Endothelial cell of hepatic sinusoid (primary cell): ENCODE results near the gene PAQR4.

Experiments used
- in situ Hi-C: cut with HindIII; loops from 2 replicates; pipeline ENCODE4 v1.10.0; 2017; ENCODE audit warnings: low sequenced_read_pairs

PAQR4 gene

DNA sequence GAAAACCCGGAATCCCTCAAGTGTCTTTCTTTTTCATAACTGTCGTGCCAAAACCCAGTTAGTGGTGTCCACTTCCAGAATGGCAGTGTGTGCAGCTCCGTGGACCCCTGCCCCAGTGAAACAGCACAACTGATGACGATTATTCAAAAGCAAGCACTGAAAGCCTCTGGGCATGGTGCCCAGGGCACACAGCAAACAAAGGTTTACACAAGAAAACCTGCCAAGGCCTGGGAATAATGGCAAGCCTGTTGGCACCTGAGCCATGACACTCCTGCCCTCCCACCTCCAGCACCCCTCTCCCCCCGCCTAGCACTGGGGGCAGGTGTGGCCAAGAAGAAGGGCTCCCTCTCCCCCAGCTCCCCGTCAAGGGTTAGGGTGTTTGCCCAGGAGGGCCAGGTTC lies 8.3 kb downstream of the PAQR4 start:
- in situ Hi-C loops, result no loop called here

DNA sequence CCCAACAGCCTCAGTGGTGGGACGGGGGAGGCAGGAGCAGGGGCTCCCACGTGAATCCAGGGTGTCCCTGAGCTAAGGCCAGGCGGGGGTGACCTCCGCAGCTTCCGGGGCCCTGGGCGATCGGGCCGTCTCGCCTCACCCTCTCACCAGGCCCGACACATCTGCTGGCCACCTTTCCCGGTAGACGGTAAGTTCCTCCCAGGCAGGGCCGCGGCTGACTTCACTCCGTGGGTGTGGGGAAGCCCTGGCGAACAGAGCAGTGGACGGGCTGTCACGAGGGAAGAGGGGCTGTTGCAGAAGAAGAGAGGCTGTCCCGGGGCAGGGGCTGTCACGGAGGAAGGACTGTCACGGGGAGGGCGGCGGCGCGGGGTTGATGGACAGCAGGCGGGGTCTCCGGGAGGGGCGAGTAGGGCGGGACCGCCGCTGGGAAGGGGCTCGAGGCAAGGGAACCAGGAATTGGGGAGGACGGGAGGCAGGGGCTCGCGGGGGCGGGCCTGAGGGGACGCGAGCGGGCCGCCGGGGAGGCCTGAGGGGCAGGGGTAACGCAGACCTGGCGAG lies 10.6 kb downstream of the PAQR4 start:
- in situ Hi-C loops, result no loop called here

DNA sequence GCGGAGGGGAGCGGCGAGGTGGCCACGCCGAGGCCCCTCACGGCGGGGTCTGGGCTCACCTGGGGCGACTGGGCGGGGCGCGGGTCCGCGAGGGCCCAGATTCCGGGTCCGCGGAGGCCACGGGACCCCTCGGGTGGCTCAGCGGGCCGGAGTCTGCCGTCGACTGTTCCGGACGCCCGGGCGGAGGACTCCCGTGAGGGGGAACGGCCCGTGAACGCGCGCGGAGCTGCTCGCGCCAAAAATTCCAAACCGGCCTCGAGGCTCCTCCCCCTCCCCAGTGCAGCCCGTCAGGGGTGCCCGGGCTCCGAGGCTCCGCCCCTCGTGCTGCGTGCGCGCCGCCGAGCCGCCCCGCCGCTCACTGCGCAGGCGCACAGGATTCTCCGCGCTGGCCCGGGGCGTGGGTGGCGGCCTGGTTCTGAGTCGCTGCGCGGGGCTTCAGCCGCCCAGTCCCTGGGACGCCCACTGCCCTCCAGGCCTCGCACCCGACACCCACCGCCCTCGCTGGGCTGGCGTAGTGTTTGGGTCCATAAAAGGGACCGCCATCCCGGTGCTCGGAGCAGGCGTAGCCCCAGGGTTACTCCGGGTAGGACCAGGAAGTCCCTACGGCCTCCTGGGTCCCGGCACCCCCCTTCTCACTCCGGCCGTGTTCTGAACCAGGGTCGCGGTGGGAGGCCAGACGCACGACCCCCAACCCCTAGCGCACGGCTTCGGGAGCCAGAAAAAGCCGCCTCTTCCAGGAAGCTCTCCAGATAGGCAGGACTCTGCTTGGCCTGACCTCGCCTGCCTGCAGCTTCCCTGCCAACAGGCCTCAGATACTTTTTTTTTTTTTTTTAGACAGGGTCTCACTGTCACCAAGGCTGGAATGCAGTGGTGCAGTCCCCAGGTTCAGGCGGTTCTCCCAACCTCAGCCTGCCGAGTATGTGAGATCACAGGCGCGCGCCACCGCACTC lies 11.4 kb downstream of the PAQR4 start, which contains the start of gene PKMYT1:
PKMYT1 (minus strand) TSS at position 220 of the 950 bp plus-strand sequence. CDS start 789 bp downstream, outside the sequence.
- in situ Hi-C loops, result no loop called here

DNA sequence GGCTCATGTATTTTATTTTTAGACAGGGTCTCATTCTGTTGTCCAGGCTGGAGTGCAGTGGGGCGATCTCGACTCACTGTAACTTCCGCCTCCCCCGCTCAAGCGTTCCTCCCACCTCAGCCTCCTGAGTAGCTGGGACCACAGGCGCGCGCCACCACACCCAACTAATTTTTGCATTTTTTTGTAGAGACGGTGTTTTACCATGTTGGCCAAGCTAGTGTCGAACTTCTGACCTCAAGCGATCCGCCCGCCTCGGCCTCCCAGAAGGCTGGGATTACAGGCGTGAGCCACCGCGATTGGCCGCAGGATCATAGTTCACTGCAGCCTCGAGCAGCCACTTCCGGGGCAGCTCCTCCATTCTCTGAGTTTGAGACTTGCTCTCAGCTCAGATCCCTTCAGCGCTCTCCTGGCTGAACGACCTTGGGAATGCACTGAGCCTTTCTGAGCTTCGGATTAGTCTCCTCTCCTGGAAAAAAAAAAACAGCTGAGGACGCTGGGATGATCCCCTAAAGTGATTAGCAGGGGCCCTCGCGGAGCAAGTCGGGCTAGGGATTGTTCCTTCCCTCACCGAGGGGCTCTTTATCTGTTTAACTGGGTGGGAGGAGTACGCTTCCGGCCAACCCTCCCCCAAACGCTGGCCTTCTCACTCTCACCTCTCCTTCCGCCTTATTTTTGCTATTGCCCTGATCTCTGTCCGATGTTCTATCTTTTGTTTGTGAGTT lies 12.2 kb downstream of the PAQR4 start:
- in situ Hi-C loops, result no loop called here

DNA sequence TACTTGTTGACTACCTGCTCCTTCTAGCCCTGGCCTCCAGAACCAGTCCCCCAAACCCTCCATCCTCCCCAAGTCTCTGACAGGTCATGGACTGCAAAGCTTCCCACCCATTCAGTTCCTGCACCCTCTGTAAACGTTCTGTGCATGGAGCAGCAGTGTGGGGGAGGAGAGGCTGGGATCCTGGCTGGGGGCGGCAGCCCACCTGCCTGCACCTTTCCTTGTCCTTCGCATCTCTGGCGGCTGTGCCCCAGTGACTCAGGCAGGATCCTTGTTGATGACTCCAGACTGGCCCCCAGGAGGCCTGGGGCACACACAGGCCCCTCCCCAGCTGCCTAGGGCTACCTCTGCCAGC lies 12.7 kb downstream of the PAQR4 start:
- in situ Hi-C loops, result no loop called here

DNA sequence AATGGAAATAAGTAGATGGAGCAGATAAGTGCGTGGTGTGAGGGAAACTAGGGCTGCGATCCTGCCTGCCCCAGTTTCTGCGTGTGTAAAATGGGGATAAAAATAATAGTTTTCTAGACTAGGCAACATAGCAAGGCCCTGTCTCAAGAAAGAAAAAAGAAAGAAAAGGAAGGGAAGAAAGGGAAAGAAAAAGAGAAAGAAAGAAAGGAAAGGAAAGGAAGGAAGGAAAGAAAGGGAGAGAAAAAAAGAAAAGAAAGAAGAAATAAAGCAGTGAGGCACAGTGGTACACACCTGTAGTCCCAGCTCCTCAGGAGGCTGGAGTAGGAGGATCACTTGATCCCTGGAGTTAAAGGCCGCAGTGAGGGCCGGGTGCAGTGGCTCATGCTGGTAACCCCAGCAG lies 13.3 kb downstream of the PAQR4 start:
- in situ Hi-C loops, result no loop called here

DNA sequence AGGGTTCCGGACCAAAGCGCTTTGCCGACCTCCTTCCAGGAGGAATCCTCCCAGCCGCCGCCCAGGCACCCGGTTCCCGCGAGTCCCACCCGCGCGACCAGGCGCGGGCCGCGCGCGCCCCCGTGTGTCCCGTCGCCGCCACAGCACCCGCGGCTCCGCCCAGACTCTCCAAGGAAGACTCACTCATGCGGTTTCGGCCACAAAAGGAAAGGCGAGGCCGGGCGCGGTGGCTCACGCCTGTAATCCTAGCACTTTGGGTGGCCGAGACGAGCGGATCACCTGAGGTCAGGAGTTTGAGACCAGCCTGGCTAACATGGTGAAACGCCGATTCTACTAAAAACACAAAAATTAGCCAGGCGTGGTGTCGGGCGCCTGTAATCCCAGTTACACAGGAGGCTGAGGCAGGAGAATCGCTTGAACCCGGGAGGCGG lies 14.6 kb downstream of the PAQR4 start:
- in situ Hi-C loops, result no loop called here

DNA sequence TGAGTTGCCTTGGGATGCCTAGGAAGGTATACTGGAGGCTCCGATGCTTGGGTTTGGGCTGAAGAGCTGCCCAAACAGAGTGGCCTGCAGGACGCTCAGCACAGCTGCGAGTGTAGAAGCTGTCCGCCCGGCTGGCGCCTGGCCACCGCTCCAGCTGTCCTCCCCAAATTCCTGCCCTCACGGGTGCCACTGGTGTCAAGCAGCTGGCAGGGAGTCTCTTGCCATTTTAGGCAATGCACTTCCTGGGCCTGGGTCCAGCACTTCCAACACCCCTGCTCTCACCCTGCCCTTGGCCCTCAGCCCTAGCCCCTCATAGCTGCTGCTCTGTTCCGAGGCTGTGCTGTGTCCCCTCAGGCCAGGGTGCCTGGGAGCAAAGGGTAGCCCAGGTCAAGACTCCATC lies 16.3 kb downstream of the PAQR4 start:
- in situ Hi-C loops, result no loop called here

DNA sequence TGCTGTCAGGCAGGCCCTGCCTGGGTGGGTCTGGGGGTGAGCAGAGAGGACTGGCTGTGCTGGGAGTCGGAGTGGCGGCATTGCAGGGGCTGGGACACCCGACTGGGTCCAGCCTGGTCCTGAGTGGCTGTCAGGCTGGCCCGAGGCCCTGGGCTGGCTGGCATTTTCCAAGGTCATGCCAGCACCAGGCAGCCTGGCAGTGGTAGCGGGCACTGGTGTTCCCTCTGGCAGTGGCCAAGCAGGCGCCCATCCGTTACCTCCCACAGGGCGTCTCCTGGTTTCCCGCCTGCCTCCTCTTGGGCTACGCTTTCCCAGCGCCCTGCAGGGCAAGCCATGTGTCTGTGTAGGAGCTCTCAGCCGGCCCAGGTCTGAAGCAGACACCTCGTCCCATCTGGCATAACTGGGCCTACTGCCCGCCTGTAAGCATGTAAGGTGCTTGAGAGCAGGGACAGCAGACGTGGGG lies 16.8 kb downstream of the PAQR4 start:
- in situ Hi-C loops, result no loop called here

DNA sequence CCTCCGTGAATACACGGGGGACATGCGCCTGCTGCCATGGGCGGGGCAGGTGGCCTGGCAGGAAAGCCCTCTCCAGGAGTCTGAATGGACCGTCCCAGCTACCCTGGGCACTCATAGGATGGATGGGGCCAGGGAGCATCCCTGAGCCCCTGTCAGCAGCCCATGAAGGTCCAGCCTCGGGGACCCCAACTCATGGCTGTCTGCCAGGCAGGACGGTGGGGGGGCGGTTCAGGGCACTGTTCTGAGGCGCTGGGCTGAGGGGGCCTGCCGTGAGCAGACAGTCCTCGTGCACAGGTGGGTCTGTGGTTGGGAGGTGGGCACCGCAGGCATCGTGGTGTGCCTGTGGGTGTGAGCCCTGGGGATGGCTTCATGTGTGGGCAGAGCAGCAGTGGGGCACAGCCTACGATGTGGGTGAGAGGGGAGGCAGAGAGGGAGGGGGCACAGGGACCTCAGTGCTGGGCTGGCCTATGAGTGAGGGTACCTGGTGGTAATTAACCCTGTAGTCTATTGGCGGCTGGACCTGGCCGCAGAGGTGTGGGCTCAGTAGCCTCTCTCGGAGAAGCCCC lies 17.6 kb downstream of the PAQR4 start:
- in situ Hi-C loops, result no loop called here

DNA sequence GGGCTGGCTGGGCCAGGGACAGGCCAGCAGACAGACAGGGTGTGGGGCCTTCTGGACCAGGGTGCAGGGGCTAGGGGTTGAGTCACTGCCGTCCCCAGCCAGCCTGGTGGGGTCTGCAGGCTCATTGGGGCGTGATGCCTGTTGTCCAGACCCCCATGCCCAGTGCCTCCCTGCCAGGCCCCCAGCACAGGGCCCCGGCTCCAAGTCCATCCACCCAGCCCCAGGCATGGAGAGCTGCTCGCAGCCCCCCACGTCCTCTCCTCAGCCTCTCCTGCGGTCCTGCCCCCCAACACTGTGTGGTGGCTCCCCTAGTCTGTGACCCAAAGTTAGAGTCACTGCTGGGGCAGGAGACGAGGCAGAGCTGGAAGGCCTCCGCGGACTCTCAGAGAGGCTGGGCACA lies 18.1 kb downstream of the PAQR4 start:
- in situ Hi-C loops, result no loop called here

DNA sequence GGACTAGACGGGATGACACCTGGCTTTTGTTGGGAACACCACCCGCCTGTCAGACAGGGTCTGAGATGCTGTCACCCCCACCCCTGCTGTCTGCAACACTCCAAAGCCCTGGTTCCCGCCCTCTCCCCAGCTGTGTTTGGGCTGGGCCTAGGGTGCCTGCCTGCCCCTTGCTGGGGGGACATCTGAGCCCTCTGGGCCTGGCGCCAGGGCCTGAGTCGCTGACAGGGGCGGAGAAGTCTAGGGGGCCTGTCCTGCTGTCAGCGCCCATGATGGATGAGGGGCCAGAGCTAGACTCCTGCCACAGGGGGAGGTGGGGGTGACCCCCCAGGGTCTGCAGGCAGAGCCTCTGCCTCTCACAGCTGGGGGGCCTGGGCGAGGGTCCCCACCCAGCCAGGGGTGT lies 18.7 kb downstream of the PAQR4 start:
- in situ Hi-C loops, result no loop called here

DNA sequence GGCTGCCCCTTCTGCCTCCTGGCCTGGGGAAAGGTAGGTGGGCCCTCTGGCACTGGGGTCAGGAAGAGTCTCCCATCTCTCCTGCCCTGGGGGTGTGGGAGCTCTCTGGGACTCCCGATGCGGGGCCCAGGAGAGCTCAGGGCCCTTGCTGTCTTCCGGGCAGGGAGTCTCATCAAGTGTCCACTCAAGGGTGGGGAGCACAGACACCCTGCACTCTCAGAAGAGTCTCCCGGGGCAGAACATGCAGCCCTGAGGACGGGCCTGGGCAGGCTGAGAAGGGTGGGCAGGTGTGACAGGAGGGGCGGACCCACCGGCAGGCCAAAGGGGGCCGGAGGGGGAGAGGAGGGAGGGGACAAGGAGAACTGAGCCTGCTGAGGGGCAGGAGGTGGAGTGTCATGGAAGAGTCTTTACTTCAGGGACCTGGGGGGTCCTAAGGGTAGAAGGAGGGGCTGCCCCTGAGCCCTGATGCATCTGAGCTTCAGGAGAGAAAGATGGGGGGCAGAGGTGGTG lies 19.5 kb downstream of the PAQR4 start:
- in situ Hi-C loops, result no loop called here

DNA sequence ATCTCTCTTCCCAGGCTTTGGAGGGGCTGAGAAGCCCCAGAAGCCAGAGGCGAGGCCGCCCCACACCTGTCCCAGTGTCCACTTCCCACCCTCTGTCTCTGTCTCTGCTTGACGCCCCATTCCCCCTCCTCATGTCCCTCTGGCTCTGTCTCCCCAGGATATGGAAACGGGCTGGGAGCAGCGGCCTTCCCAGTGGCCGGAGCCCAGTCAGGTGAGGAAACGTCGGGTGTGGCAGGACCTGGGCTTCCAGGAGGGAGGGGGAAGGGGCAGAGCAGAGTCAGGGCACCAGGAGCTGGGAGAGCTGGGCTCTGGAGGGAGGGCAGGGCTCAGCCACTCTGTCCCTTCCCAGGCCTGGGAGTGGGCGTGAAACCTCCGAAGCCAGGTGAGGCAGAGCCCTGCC lies 21.7 kb downstream of the PAQR4 start:
- in situ Hi-C loops, result no loop called here

DNA sequence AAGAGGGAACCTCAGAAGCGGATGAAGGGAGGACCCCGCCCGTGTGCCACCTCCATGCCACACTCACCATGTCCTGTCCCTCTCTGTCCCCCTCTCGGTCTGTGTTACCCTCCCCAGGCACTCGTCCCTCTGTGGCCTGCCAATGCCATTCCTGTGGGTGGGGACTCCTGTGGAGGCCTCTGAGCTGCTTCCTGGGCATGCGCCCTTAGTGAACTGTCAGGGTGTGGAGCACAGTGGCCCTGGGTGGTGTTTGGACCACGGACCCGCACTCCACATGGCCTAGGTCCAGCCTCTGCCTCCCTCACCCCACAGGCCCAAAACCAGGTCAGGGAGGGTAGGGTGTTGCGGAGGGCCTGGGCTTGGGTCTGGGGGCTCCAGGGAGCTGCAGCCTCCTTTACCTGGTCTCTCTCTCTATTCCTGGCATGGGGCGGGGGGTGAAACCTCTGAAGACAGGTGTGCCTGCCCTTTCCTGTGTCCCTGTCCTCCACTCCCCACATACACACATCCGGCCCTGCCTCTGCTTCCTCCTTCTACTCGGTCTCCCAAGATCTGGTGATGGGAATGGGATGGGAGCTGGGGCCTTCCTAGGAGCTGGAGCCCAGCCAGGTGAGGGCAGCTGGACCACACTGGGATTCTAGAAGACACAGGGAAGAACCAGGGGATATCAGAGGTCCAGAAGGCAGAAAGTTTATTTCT lies 22.6 kb downstream of the PAQR4 start:
- in situ Hi-C loops, result no loop called here

DNA sequence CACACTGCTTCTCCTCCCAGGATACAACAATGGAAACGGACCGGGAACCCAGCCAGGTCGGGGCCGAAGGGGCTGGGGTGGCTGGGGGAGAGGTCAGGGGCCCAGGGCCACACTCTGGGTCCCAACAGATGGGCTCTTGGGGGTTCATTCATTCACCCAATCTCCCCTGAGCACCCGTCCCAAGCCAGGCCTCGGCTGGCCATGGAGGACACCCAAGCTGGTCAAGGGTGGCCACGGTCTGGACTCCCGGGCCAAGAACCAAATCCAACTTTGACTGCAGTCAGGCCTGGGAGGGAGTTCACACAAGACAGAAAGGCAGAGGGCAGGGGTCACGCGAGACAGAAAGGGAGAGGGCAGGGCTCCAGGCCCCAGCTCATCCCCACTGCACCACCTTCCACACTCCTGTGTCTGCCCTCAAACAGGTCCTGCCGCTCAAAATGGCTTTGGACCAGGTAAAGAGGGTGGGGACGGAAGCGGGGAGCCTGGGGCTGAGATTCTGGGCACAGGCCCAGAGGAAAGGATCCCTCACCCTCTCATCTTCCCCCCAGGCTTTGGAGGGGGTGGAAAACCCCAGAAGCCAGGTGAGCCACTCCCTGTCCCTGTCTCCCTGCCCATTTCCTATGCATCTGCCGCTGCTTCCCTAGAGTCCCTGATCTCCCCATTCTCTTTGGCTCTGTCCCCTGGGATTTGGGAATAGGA lies 23.4 kb downstream of the PAQR4 start:
- in situ Hi-C loops, result no loop called here

DNA sequence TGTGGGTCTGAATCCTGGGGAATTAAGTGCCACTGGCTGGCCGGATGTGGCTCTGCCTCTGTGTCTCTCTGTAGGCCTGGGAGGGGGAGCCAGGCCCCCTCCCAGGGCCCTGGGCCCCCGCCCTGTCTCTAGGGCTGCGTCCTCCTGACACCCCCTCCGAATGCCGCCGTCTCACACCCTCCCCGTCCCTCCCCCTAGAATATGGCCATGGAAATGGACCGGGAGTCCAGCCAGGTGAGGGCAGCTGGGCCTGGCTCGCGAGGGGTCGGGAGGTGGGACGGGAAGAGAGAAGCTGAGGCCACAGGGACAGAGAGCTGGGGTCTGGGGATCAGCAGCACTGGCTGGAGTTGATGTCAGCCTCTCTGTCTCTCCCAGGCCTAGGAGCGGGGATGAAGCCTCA lies 27.1 kb downstream of the PAQR4 start:
- in situ Hi-C loops, result no loop called here

DNA sequence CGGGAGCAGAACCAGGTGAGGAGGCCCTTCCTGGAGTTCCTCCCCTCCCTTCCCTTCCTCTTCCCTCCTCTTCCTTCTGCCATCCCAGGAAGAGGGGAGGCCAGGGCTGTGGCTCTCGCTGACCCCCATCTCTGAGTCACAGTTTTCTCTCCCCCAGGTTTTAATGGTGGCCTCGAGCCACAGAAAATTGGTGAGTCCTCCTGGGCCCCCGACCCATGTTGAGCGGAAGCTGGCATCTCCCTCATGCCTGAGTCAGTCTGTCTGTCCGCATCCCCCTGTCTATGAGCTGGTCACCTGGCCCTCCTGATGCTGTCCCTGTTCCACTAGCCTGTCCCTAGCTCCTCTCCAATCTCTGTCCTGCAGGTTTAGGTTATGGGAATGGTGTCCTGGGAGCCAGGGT lies 30.8 kb downstream of the PAQR4 start:
- in situ Hi-C loops, result no loop called here

DNA sequence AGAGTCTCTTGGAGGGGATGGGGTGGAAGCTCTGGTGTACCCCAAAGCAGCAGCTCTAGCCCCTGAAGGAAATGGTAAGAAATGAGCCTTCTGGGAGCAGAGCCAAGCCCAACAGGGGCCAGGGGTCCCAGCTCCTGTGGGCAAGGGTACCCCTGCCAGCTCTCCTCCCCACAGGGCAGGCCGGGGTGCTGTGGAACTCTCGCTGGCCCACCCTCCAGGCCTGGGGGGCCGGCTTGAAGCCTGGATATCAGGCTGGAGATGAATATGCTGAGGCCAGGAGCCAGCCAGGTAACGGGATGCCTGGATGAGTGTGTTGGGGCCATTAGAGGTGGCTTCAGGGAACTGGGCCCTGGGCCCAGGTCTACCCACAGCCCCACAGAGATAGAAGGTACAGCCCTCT lies 31.4 kb downstream of the PAQR4 start:
- in situ Hi-C loops, result no loop called here

DNA sequence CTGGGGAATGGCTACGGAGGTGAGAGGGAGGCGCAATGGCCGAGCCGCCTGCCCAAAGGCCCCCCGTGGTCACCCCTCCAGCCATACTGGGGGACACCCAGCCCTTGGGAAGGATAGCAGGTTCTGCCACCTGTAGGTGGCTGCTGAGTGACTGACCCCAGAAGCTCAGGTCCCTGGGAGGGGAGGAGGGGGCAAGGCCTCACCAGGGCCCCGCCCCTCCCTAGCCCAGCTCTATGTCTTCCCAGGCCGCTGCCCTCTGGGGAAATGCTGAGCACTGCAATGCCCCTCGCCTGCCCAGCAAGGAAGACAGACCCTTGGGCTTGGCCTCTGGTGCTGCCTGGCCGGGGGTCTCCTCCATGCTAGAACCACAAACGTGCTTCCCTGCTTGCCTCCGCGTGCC lies 32.2 kb downstream of the PAQR4 start:
- in situ Hi-C loops, result no loop called here
